Measurements from ENCODE around the gene EPHB3.
A peak's percentile ranks its signal among the peaks of the same experiment; 100 is the strongest.

The EPHB3 gene

DNA sequence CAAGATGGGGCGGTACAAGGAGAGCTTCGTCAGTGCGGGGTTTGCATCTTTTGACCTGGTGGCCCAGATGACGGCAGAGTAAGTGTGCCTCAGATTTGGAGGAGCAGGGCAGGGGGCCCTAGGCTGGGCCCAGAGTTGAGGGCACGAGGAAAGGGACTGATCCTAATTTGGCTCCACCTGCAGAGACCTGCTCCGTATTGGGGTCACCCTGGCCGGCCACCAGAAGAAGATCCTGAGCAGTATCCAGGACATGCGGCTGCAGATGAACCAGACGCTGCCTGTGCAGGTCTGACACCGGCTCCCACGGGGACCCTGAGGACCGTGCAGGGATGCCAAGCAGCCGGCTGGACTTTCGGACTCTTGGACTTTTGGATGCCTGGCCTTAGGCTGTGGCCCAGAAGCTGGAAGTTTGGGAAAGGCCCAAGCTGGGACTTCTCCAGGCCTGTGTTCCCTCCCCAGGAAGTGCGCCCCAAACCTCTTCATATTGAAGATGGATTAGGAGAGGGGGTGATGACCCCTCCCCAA lies 19.8 kb downstream of the EPHB3 start:
- no peak for DNase-seq (ENCODE audit: low read depth)

GRCh38 chr3:184582646-184583577 lies 21.3 kb downstream of the EPHB3 start:
- DNase-seq (ENCODE audit: low read depth): peak; percentile 52

DNA sequence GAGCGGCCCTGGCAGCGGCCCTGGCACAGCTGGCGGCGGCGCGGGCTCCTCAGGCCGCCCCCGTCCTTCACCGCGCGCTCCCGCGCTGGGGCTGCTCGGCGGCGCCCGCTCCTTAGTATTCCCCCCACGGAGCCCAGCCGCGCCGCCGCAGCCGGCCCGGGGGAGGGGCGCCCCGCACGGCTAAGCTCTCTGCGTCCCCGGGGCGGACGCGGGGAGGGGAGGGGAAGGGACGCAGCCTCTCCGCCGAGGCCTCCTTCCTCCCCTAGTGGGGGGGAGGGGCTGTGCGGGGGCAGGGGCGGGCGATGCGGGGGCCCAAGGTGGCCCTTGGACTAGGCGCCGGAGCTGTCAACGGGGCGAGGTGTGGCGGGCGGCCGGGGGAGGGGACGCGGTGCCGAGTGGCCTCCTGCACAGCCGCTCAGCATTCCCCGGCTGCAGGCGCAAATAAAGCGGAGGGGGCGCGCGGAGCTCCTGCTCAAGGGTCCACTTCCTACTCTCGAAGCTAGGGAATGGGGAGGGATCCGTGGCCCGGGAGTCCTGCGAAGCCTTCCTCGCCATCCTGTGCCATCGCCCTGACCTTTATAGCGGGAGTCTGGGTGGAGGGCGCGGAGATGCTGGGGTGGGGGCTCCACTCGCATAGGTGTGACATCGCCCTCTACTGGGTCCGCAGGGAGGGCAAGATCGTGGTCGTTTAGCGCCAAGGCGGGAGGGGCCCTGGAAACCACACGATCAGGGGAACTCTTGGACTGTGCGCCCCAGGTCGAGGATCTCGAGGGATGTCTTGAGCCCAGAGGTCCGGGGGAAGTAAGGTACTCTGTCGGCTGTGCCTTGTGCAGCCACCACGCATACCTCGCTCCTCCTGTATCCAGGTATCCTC lies 22.2 kb downstream of the EPHB3 start:
- no peak for DNase-seq (ENCODE audit: low read depth)

DNA sequence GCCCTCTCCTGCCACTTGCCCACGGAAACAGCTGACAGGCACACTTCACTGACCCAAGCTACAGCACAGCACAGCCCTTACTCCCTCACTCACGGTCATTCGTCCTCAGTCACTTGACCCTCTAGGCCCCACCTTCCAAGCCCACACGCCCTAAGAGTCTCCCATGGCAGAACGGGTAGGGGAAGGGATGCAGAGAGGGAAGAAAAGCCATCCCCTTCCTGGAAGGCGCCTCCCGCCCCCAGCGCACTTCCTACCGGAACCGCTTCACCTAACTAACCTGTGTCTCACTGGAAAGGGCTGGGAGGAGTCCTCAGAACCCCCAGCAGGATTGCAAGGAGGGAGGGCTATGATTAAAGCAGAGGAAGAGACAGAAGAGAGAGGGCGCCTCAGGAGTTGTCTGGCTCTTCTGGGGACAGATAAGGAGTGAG lies 22.9 kb downstream of the EPHB3 start:
- no peak for DNase-seq (ENCODE audit: low read depth)

DNA sequence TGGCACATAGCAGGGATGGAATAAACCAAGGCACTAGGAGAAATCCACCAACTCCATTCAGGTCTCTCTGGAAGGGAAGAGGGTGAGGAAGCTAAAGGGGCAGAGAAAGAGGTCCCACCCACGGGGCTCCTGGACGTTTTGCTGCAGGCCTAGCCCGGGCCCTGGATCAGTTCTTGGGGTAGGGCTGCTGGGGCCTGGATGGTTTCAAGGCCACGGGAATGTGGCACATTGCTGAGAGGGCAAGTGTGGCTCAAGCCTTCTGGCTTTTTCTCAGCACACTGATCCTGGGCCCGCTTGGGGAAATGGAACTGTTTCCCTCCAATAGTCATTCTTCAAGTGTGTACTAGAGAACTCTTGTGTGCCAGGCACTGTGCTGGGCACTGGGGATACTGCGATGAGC lies 24.0 kb downstream of the EPHB3 start:
- no peak for DNase-seq (ENCODE audit: low read depth)

GRCh38 chr3:184586851-184587250 lies 25.3 kb downstream of the EPHB3 start:
- DNase-seq (ENCODE audit: low read depth): no peak

- DNase-seq (ENCODE audit: low read depth): no peak
Measured at GRCh38 chr3:184588776-184589175, 27.2 kb downstream of the EPHB3 start.

- no peak for DNase-seq (ENCODE audit: low read depth)
Measured at GRCh38 chr3:184590795-184591194, 29.2 kb downstream of the EPHB3 start.

DNA sequence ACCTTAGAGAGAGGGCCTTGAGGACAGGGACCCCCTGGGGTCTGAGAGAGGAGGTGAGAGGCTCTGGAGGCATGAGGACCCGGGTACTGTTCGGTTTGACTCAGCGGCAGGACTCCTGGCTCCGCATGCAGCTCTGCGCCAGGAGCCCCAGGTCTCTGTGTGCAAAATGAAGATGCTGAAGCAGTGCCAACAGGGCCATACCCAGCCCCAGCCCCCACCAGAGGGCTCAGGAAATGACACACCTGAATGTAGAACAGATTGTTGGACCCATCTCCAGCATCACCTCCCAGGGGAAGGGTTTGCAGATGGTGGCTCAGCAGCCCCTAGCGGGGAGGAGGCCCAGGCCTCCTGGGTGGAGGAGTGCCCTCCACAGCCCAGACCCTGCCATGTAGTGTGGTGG lies 30.2 kb downstream of the EPHB3 start:
- no peak for DNase-seq (ENCODE audit: low read depth)

DNA sequence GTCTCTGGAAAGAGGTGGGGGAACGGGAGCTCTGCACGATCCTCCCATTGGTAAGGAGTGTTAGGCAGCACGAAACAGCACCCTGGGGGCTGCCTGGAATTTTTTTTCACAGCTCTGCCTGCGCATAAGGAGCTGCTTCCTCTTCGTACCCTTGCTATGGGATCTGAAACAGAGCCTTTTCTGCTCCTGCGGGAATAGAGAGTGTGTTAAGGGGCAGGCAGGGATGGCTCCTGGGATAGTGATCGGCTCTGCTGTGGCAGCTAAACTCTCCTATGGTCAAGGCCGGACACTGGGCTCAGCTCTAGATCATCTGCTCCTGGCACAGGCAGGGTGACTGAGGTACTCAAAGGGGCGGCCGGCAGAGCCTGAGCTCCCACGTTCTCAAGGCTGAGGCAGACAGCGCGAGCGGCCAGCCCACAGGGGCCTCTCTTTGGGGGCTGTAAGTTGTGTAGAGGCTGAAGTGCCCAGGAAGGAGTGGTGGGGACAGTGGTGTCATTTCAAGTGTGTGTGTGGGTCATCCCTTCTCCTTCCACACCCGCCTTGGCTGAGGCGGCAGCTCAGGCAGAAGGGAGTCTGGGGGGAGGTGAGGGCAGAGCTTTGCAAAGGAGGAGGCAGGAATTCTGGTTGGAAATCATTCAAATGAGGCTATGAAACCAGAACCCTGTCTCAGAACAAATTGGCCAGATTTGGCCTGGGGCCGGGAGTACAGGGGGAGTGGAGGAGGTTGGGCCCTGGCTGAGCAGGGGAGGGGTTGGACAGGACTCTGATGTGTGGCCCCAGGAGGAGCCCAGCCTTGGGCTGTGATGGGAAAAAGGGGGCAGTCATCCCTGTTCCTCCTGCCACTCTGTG lies 31.0 kb downstream of the EPHB3 start:
- peak; percentile 18 for DNase-seq (ENCODE audit: low read depth)

- no peak for DNase-seq (ENCODE audit: low read depth)
Measured at GRCh38 chr3:184593220-184593927, 31.8 kb downstream of the EPHB3 start.

GRCh38 chr3:184593928-184594303 lies 32.3 kb downstream of the EPHB3 start:
- no peak for DNase-seq (ENCODE audit: low read depth)

- no peak for DNase-seq (ENCODE audit: low read depth)
Measured at GRCh38 chr3:184594371-184595001, 32.9 kb downstream of the EPHB3 start.

DNA sequence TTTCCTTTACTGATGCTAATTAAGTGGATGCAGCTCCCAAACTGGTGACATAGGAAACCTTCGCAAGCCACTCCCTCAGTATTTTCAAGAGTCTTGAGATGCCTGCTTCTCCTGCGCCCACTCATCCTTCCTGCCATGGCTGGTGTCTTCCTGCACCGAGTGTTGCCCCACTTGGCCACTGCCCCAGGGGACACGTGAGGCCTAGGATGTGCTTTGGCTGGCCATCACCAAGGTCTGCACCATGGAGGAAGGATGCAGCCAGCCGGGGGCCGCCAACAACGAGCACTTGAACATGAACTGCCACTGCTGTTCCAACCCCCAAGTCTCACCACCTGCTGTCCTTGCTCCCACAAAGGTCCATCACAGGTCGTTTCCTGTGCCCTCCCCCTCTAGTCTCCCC lies 34.1 kb downstream of the EPHB3 start:
- no peak for DNase-seq (ENCODE audit: low read depth)

DNA sequence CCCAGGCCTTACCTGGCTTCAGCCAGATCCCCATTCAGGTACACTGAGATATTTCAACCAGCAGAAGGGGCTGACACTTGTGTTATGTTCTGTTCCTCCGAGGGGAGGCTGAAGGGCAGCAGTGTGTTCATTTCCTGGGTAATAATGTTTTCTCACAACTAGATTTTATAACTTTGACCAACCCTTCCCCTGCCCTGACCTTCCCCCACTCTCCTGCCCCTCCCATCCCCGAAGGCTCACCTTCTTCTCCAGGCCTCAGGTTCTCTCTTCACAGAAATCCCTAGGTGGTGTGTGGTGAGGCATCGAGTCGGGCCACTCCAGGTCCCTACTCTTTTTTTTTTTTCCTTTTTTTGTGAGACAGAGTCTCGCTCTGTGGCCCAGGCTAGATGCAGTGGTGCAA lies 34.6 kb downstream of the EPHB3 start:
- no peak for DNase-seq (ENCODE audit: low read depth)

DNA sequence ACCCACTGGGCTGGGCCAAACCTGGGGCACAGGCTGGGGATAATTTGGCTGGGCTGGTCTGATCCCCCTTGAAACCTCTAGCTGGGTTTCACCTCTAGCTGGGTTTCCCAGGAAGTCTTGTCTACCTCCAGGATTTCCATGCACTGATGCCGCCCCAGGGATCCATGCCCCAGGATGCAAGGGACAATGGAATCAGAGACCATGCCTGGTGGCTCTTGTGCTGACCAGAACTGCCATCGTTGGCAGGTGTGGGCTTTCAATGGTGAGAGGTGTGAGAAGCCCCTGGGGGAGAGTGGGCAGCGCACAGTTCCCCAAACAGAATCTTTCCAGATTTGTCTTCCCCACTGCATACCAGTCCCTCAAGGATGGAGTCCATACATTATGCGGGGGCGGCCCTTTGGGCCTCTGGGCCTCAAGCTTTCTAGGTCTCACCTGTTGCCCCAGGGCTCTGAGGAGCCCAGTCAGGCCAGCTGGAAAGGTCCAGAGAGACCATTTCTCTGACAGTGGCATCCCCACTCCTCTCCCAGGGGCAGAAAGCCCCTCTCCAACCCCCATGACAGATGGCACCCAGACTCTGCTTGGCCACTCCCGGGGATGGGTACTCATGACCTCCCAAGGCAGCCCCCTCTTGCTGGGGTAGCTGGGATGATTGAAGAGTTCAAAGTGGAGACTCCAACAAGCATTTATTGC lies 35.4 kb downstream of the EPHB3 start:
- DNase-seq (ENCODE audit: low read depth): no peak

DNA sequence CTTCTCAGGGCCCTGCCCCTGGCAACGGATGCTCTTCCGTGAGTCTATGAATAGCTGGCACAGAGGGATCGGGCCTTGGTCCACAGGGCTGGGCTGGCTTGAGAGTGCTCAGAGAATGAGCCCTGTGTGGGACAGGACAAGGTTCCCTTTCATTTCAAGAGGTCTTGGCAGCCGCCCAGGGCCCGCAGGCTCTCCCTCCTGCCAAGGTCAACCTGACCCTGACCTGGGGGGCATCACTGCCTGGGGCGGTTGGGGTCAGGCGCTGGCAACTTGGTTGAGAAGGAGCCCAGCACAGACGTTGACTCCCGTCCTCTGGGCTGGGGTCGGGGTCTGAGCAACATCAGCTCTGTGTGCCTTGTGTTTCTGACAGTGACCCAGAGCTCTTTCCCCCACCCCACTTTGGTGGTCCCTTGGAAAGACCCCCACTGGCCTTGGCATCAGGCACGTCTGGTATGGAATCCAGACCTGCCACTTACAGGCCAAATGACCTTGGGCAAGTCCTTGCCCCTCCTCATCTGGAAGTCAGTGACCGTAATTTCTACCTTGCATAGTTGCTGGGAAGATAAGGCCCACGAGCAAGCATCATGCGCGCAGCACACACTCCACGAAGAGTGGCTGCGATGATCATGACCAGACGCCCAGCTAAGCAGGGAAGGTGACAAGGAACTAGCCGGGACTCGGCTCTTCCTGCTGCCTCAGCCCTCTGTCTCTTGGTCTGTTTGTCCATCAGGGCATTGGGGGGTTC lies 36.4 kb downstream of the EPHB3 start:
- DNase-seq (ENCODE audit: low read depth): no peak

GRCh38 chr3:184598574-184598927 lies 37.0 kb downstream of the EPHB3 start:
- DNase-seq (ENCODE audit: low read depth): peak; percentile 14

- DNase-seq (ENCODE audit: low read depth): no peak
Measured at GRCh38 chr3:184599143-184599542, 37.6 kb downstream of the EPHB3 start.

All from fibroblast of gingiva (primary cell).